Measurements from ENCODE around the gene AIRE.

DNA sequence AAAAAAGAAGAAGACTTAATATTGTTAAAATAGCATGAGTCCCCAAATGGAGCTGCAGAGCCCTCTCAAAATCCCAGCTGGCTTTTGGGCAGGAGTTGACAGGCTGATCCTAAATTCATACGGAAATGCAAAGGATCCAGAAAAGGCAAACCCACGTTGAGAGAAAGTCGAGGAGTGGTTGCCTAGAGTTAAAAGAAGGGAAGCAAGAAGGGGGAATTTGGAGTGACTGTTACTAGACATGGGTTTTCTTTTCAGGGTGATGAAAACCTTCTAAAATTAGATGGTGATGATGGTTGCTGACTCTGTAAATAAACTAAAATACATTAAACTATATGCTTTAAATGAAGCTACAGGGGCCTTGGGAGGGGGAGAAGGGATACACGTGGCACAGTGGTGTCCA, 25.6 kb upstream of the AIRE start:
- TF ChIP-seq, protein P1, sequence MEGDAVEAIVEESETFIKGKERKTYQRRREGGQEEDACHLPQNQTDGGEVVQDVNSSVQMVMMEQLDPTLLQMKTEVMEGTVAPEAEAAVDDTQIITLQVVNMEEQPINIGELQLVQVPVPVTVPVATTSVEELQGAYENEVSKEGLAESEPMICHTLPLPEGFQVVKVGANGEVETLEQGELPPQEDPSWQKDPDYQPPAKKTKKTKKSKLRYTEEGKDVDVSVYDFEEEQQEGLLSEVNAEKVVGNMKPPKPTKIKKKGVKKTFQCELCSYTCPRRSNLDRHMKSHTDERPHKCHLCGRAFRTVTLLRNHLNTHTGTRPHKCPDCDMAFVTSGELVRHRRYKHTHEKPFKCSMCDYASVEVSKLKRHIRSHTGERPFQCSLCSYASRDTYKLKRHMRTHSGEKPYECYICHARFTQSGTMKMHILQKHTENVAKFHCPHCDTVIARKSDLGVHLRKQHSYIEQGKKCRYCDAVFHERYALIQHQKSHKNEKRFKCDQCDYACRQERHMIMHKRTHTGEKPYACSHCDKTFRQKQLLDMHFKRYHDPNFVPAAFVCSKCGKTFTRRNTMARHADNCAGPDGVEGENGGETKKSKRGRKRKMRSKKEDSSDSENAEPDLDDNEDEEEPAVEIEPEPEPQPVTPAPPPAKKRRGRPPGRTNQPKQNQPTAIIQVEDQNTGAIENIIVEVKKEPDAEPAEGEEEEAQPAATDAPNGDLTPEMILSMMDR (conservative IDR thresholded peaks at IDR 0.05 in 1 of 2, IDR thresholded peaks at IDR 0.05 in 1 of 2; ENCODE audit: low read depth in 1 of 2, low read length in 2 of 2): no peak
- no peak for TF ChIP-seq EZH2 (IDR thresholded peaks at IDR 0.05; ENCODE audit: low read length, missing control alignments)

All from fibroblast of lung (primary cell).